SK-N-SH (cell line): ENCODE results near the gene CCDC57. TPM values are rescaled to one million over a fixed set of nuclear protein-coding genes. Genes with fewer than 3 reads are reported as not detected.

Experiments used
- CTCF ChIA-PET: fragments of 300-600, 350-600 bp; formaldehyde crosslinking; extraction: SDS; loops from one replicate; lab custom pipeline; 2021; lab: Yijun Ruan, JAX
- POLR2A ChIA-PET: fragments of 350-600 bp; sonication (Branson Sonifier 250); formaldehyde crosslinking; extraction: SDS; loops from one replicate; lab custom pipeline; 2020; ENCODE audit warnings: antibody characterized with exemption, inconsistent platforms; lab: Yijun Ruan, JAX
- DNase-seq: peaks from one replicate; pipeline ENCODE4 v3.0.0; 2012
- H2AFZ ChIP-seq: fragments of 200-600 bp; sonication (generic); 2 replicates; pipeline ENCODE4 v1.8.1; 2016; ENCODE audit warnings: antibody characterized with exemption, mild to moderate bottlenecking, low read depth
- H3F3A ChIP-seq: fragments of 200-600 bp; sonication (generic); replicated peaks from 2 replicates; pipeline ENCODE3; 2016; ENCODE audit warnings: antibody characterized with exemption, mild to moderate bottlenecking; ENCODE audit not compliant: insufficient read depth
- H3K27ac ChIP-seq, 2 experiments: fragments of 200-500 bp in 1 of 2; fragments of 200-600 bp in 1 of 2; sonication (Bioruptor generic) in 1 of 2; sonication (generic), shearing (Covaris generic) in 1 of 2; 2 replicates each; pipeline versions ENCODE4 v1.5.1 to v1.6.1; 2014 to 2016; ENCODE audit warnings: low read depth in 2 of 2, inconsistent platforms in 1 of 2, low read length in 1 of 2, mild to moderate bottlenecking in 1 of 2, mixed read lengths in 1 of 2
- H3K27me3 ChIP-seq: fragments of 200-600 bp; sonication (generic), shearing (Covaris generic); 2 replicates; pipeline ENCODE4 v1.6.1; 2016; ENCODE audit warnings: mixed run types; ENCODE audit not compliant: insufficient read depth
- H3K36me3 ChIP-seq, 2 experiments: fragments of 200-500 bp in 1 of 2; fragments of 200-600 bp in 1 of 2; sonication (Bioruptor generic) in 1 of 2; sonication (generic) in 1 of 2; replicated peaks in 1 of 2; 2 replicates each; pipeline versions ENCODE3 to v1.5.1; 2014 to 2016; ENCODE audit warnings: low read length in 1 of 2, mild to moderate bottlenecking in 1 of 2; ENCODE audit not compliant: insufficient read depth in 2 of 2, control insufficient read depth in 1 of 2
- H3K4me1 ChIP-seq, 2 experiments: fragments of 200-500 bp in 1 of 2; fragments of 200-600 bp in 1 of 2; sonication (Bioruptor generic) in 1 of 2; sonication (generic), shearing (Covaris generic) in 1 of 2; 2 replicates each; pipeline versions ENCODE4 v1.5.1 to v1.6.1; 2014 to 2016; ENCODE audit warnings: low read depth in 1 of 2, low read length in 1 of 2, mixed run types in 1 of 2; ENCODE audit not compliant: insufficient read depth in 2 of 2, control insufficient read depth in 1 of 2
- H3K4me2 ChIP-seq: fragments of 200-600 bp; sonication (generic), shearing (Covaris generic); 2 replicates; pipeline ENCODE4 v1.6.1; 2017; ENCODE audit warnings: mixed run types
- H3K4me3 ChIP-seq, 2 experiments: fragments of 200-500 bp in 1 of 2; fragments of 200-600 bp in 1 of 2; sonication (Bioruptor generic) in 1 of 2; sonication (generic), shearing (Covaris generic) in 1 of 2; 2 replicates each; pipeline versions ENCODE4 v1.5.1 to v1.8.1; 2014 to 2016; ENCODE audit warnings: low read depth in 2 of 2, inconsistent platforms in 1 of 2, low read length in 1 of 2, mild to moderate bottlenecking in 1 of 2, mixed read lengths in 1 of 2, moderate library complexity in 1 of 2
- H3K79me2 ChIP-seq: fragments of 200-600 bp; sonication (generic); 2 replicates; pipeline ENCODE4 v1.8.1; 2017; ENCODE audit warnings: mild to moderate bottlenecking; ENCODE audit not compliant: insufficient read depth
- H3K9ac ChIP-seq: fragments of 200-600 bp; sonication (generic); 2 replicates; pipeline ENCODE4 v1.6.1; 2017; ENCODE audit warnings: mixed run types
- H3K9me2 ChIP-seq: fragments of 200-600 bp; sonication (generic); 2 replicates; pipeline ENCODE4 v1.6.1; 2017; ENCODE audit warnings: mixed run types
- H3K9me3 ChIP-seq: fragments of 200-600 bp; sonication (generic); 2 replicates; pipeline ENCODE4 v1.6.1; 2017; ENCODE audit warnings: mixed run types, mild to moderate bottlenecking, moderate library complexity
- H4K20me1 ChIP-seq: fragments of 200-600 bp; sonication (generic); 2 replicates; pipeline ENCODE4 v1.6.1; 2017; ENCODE audit warnings: mild to moderate bottlenecking, mixed run types; ENCODE audit not compliant: insufficient read depth
- CHD2 ChIP-seq: fragments of 150-350 bp; IDR thresholded peaks from 2 replicates; pipeline ENCODE4 v1.6.1; 2018; ENCODE audit warnings: low read length; ENCODE audit not compliant: partially characterized antibody
- FOSL2 ChIP-seq: IDR thresholded peaks from 2 replicates; pipeline ENCODE4 v1.4.0; 2012; ENCODE audit warnings: low read depth, mild to moderate bottlenecking, moderate library complexity, borderline replicate concordance
- GATA2 ChIP-seq: sonication (generic); formaldehyde crosslinking; IDR thresholded peaks from 2 replicates; pipeline ENCODE4 v1.5.0; 2020; ENCODE audit warnings: mild to moderate bottlenecking, missing genetic modification reagents
- MXI1 ChIP-seq: IDR thresholded peaks from 2 replicates; pipeline ENCODE4 v1.6.1; 2012; ENCODE audit warnings: mild to moderate bottlenecking, low read depth, low read length, improper control_type of control experiment
- RAD21 ChIP-seq: IDR thresholded peaks from 2 replicates; pipeline ENCODE4 v1.6.1; 2012; ENCODE audit warnings: mild to moderate bottlenecking, low read length
- RCOR1 ChIP-seq: fragments of 150-350 bp; IDR thresholded peaks from 2 replicates; pipeline ENCODE4 v1.6.1; 2017; ENCODE audit warnings: antibody characterized with exemption, low read length
- SMC3 ChIP-seq: IDR thresholded peaks from 2 replicates; pipeline ENCODE4 v1.6.1; 2012; ENCODE audit warnings: low read depth, low read length, improper control_type of control experiment
- TCF12 ChIP-seq: IDR thresholded peaks from 2 replicates; pipeline ENCODE4 v1.4.0; 2012
- TEAD4 ChIP-seq: IDR thresholded peaks from 2 replicates; pipeline ENCODE4 v1.4.0; 2012; ENCODE audit warnings: mild to moderate bottlenecking, borderline replicate concordance; ENCODE audit not compliant: insufficient read depth
- WGBS: methylation state at CpG from one replicate; pipeline ENCODE4 v1.1.6; 2017; ENCODE audit warnings: low lambda C conversion rate; 5-methylcytosine and 5-hydroxymethylcytosine counted together
- polyA plus RNA-seq, 3 experiments: library from polyadenylated mRNA; depleted of rRNA; stranded (reverse); fragments of >200 nt; gene quantifications; 2 replicates each; pipeline ENCODE4 v1.2.3, GENCODE V29; 2012
- TF ChIP-seq, protein P1 (sequence below): IDR thresholded peaks from 2 replicates; pipeline ENCODE4; 2012
- TF ChIP-seq, protein P2 (sequence below): IDR thresholded peaks from 2 replicates; pipeline ENCODE4 v1.4.0; 2012; ENCODE audit warnings: low read depth, borderline replicate concordance
- TF ChIP-seq, protein P3 (sequence below): fragments of 200-600 bp; sonication (generic); IDR thresholded peaks from 2 replicates; pipeline ENCODE4 v1.6.1; 2017; ENCODE audit warnings: antibody characterized with exemption, mild to moderate bottlenecking, moderate library complexity
- TF ChIP-seq, protein P4 (sequence below): IDR thresholded peaks from 2 replicates; pipeline ENCODE4 v1.4.0; 2012; ENCODE audit warnings: low read depth, borderline replicate concordance

CCDC57 gene
- polyA plus RNA-seq, 1 of the 3 experiments (the other 2 are of a cell fraction), result 68.6 TPM

DNA sequence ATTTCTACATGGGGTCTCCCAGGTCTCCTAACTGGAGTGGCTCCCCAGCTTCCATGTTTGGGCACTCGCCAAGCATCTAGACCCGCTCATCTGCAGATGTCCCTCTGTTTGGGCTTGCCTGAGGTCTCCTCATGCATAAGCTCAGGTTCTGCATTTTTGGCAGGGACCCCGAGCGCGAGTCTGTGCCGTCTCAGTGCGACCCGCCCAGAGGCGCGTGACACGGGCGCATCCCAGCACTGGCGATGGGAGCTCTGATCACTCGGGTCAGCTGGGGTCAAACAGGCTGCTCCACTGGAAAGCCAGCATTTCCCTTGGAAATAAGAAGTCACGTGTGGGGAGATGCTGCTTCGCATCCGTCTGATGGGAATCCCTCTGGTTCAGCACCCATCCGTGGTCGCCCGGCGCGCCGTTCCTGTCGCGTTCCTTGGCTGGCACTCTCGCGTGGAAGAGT lies 57.7 kb downstream of the CCDC57 start (continued):
- TF ChIP-seq SMC3, result no peak
- TF ChIP-seq RAD21, result no peak
- TF ChIP-seq, protein P1, sequence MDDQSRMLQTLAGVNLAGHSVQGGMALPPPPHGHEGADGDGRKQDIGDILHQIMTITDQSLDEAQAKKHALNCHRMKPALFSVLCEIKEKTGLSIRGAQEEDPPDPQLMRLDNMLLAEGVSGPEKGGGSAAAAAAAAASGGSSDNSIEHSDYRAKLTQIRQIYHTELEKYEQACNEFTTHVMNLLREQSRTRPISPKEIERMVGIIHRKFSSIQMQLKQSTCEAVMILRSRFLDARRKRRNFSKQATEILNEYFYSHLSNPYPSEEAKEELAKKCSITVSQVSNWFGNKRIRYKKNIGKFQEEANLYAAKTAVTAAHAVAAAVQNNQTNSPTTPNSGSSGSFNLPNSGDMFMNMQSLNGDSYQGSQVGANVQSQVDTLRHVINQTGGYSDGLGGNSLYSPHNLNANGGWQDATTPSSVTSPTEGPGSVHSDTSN, result no peak
- TF ChIP-seq TEAD4, result no peak
- TF ChIP-seq, protein P2, sequence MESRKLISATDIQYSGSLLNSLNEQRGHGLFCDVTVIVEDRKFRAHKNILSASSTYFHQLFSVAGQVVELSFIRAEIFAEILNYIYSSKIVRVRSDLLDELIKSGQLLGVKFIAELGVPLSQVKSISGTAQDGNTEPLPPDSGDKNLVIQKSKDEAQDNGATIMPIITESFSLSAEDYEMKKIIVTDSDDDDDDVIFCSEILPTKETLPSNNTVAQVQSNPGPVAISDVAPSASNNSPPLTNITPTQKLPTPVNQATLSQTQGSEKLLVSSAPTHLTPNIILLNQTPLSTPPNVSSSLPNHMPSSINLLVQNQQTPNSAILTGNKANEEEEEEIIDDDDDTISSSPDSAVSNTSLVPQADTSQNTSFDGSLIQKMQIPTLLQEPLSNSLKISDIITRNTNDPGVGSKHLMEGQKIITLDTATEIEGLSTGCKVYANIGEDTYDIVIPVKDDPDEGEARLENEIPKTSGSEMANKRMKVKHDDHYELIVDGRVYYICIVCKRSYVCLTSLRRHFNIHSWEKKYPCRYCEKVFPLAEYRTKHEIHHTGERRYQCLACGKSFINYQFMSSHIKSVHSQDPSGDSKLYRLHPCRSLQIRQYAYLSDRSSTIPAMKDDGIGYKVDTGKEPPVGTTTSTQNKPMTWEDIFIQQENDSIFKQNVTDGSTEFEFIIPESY, result no peak
- TF ChIP-seq GATA2, result no peak
- no peak for TF ChIP-seq MXI1

DNA sequence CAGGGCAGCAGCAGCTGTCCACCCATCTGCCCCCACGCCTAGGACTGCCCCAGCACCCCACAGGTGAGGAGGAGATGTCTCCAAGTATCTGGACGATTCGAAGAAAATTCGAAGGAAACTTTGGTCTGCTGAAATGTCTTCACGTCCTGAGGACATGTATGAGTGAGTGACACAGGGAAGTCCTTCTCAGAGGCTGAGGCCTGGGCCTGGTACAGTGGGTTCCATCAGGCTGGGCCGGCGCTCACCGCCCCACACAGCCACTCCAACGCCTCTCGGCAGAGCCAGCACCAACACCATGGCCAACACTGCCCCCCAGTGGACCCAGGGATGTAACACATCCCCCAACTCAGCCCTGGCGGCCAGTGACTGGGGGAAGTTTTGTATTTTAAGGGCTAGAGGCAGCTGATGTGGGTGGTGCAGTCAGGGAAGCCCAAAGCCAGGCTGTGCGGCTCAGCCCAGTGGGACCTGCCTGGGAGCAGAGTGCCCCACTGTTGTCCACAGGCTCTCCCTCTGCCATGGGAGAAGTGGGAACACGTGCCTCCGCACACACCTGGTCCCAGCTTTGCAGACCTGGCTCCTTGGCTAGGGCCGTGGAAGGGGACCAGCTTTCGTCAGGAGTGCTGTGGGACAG lies 58.8 kb downstream of the CCDC57 start:
- no peak overlapping the region for H3K27ac ChIP-seq
- peaks cover 5 to 36% of the 10 kb centered on the region in 2 experiments for H3K36me3 ChIP-seq
- H3K4me2 ChIP-seq, result no peak overlapping the region
- 72% methylated on average over 14 of the region's 16 CpGs for WGBS
- CTCF ChIA-PET, result interaction anchor here (0.6 to 8.7 kb wide), 34 partner anchors 9 to 241 kb away, joined by 3 to 174 read pairs (median 4); partner anchors contain the start of genes CENPX, DCXR, FASN and GPS1
- TF ChIP-seq CHD2 (peak; percentile 31), RCOR1 (peak; percentile 32; the same call in 1 of the 2 replicates), MXI1 (peak; percentile 37; the same call in 1 of the 2 replicates), FOSL2 (no peak), SMC3 (peak; percentile 95), TCF12 (no peak), RAD21 (peak; percentile 97)
- TF ChIP-seq, protein P3, sequence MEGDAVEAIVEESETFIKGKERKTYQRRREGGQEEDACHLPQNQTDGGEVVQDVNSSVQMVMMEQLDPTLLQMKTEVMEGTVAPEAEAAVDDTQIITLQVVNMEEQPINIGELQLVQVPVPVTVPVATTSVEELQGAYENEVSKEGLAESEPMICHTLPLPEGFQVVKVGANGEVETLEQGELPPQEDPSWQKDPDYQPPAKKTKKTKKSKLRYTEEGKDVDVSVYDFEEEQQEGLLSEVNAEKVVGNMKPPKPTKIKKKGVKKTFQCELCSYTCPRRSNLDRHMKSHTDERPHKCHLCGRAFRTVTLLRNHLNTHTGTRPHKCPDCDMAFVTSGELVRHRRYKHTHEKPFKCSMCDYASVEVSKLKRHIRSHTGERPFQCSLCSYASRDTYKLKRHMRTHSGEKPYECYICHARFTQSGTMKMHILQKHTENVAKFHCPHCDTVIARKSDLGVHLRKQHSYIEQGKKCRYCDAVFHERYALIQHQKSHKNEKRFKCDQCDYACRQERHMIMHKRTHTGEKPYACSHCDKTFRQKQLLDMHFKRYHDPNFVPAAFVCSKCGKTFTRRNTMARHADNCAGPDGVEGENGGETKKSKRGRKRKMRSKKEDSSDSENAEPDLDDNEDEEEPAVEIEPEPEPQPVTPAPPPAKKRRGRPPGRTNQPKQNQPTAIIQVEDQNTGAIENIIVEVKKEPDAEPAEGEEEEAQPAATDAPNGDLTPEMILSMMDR, result peak; percentile 85
- TF ChIP-seq, protein P4, sequence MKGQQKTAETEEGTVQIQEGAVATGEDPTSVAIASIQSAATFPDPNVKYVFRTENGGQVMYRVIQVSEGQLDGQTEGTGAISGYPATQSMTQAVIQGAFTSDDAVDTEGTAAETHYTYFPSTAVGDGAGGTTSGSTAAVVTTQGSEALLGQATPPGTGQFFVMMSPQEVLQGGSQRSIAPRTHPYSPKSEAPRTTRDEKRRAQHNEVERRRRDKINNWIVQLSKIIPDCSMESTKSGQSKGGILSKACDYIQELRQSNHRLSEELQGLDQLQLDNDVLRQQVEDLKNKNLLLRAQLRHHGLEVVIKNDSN, result no peak
- H2AFZ ChIP-seq, result no peak overlapping the region
- no peaks in the 10 kb centered on the region for H3K9me3 ChIP-seq
- POLR2A ChIA-PET, result interaction anchor here (3.5 kb wide), 1 partner anchor 124 kb away, joined by 14 read pairs; no protein-coding TSS in a partner anchor
- H4K20me1 ChIP-seq, result no peaks in the 10 kb centered on the region
- no peaks in the 10 kb centered on the region for H3K4me1 ChIP-seq
- H3K27me3 ChIP-seq, result no peaks in the 10 kb centered on the region
- H3K4me3 ChIP-seq, result no peak overlapping the region; a peak in 1 of 4 replicates
- H3F3A ChIP-seq, result peaks cover 13% of the 10 kb centered on the region
- no peaks in the 10 kb centered on the region for H3K9me2 ChIP-seq
- H3K9ac ChIP-seq, result no peak overlapping the region
- DNase-seq, result peak; percentile 97
- no peaks in the 10 kb centered on the region for H3K79me2 ChIP-seq
